DMS79 treated with DMSO at 0.1 percent for 48 hours (cell line): ENCODE data around the gene MXD3.
"Not testable (repeated sequence)": the region's sequence is repeated elsewhere in the genome, so short reads cannot be mapped to it uniquely, and the experiment has no call there.

ENCODE experiments used
- DNase-seq: peaks from one replicate; lab custom pipeline; 2025; lab: John Stamatoyannopoulos, UW

MXD3 gene

DNA sequence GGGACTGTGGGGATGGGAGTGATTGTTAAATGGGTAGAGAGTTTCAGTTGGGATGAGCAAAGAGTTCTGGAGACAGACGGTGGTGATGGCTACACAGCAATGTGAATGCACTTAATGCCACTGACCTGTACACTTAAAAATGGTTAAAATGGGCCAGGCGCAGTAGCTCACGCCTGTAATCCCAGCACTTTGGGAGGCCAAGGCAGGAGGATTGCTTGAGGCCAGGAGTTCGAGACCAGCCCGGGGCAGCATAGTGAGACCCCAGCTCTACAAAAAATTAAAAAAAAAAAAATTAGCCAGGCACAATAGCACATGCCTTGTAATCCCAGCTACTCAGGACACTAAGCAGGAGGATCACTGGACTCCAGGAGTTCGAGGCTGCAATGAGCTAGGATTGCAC lies 32.1 kb upstream of the MXD3 start:
- DNase-seq = no peak

DNA sequence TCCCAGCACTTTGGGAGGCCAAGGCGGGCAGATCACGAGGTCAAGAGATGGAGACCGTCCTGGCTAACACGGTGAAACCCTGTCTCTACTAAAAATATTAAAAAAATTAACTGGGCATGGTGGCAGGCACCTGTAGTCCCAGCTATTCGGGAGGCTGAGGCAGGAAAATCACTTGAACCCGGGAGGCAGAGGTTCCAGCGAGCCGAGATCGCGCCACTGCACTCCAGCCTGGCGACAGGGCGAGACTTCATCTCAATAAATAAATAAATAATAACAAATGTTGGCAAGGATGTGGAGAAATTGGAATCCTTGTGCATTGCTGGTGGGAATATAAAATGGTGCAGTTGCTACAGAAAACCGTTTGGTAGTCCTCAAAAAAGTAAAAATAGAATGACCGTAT lies 31.3 kb upstream of the MXD3 start:
- DNase-seq = not testable (repeated sequence)

GRCh38 chr5:177339107-177339638 lies 27.5 kb upstream of the MXD3 start:
- no peak for DNase-seq

DNA sequence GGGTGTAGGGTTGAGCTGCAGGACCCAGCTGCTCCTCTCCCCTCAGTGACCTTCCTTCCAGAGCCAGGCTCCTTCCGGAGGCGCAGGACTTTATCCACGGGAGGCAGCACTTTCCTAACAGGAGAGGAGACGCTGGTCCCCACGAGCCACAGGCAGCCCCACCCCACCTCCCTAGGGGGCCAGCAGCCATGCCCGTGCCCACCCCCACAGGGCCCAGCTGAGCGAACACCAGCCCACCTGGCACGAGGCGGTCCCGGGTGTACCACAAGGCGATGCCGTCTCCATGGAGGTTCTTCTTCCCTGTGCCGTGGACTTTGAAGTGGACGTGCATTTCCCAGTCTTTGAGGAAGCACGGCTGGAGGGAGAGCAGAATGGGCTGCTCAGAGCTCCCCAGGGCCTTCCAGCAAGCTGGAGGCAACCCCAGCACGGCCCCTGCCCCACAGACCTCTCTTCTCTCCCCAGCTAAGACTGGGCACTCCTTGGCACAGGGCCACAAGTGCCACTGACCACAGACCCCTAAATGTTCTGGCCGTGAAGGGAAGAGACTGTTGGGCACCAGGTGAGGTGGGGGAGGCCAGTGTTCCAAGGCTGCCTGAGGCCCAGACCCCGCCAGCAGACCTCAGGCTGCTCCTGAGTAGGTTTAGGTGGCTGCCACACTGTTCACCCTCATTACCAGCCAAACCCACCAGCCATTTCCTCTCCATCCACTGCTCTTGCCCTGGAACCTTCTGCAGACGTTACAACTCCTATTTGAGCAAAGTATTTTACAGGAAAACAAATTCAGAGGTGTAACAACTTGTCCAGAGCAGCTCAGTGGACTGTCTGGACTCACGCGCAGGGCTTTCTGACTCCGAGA lies 26.8 kb upstream of the MXD3 start:
- DNase-seq = no peak

DNA sequence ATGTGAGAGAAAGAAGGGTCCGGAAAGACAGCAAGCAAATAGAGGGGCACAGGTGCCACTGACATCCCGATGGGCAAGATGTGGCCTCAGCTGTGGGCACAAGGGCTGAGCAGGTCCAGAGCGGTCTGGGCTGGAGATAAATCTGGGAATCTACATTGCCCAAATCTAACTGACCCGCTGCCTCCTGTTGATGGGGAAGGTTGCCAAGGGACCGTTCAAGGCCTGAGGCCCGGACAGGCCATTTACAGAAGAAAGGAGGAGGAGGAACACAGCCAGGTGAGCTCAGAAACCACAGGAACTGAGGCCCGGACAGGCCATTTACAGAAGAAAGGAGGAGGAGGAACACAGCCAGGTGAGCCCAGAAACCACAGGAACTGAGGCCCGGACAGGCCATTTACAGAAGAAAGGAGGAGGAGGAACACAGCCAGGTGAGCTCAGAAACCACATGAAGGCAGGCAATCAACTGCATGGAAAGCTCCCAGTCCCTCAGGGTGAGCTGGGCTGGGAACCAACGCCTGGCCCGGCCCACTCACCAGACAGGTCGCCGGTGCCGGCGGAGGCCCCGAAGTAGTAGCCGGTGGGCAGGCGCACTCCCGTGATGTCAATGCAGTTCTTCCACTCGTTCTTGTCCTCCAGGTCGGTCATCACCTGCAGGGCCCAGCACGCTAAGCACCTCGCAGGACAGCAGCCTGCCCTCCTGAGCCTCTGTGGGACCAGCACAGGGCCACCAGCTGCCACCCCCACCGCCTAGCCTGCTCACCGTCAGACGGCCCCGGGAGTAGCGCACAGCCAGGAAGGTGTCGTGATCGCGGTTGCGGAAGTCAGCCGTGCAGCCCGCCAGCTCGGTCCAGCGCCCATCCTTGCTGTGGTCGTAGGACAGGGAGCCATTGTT lies 25.2 kb upstream of the MXD3 start:
- DNase-seq = no peak

DNA sequence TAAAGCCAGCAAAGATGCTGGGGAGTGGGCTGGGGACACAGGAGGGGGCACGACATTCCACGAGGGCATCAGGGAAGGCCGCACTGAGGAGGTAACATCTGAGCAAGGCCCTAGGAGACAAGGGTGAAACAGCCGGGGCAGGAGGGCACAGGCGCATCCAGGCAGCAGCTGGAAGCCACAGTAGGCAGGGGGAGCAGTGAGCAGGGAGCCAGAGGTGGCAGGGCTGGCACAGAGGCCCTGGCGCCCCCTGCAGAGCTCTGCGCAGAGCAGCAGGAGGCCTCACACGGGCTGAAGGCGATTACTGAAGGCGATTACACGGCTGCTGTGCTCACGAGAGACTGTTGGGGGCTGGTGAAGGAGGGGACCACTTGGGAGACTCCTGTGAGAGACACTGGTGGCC lies 24.4 kb upstream of the MXD3 start:
- no peak for DNase-seq

DNA sequence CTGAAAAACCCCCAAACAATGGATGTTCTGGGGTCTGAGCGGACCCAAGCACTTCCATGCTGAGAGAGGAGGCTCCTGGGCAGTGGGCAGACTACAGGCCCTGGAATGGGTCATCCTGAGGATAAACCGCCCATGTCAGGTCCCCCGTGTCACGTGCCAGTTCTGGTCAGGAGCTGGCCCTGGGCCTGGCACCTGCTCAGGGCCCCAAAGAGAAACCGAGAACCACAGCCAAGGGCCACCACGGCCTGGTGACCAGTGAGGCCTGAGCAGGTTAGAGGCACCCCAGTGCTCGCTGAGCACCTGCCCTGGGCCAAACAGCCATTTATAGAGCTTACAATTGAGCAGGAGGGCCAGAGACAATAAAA lies 24.0 kb upstream of the MXD3 start:
- no peak for DNase-seq

GRCh38 chr5:177334781-177335700 lies 23.3 kb upstream of the MXD3 start:
- no peak for DNase-seq

DNA sequence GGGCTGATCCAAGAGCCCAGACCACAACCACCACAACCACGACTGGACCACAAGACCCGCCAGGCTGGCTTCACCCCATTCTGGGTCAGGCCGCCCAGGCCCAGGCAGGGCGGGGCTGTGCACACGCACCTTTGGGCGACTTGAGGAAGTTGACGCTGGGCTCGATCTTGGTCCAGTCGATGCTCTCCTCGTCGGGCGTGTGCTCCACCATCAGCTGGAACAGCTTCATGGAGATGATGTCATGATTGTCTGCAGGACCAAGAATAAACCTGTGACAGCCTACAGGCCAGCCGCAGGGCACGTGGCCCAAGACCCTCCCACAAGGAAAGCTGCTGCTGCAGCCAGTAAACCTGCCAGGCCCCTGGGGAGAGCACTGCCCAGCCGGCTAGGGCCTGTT lies 22.5 kb upstream of the MXD3 start:
- no peak for DNase-seq

DNA sequence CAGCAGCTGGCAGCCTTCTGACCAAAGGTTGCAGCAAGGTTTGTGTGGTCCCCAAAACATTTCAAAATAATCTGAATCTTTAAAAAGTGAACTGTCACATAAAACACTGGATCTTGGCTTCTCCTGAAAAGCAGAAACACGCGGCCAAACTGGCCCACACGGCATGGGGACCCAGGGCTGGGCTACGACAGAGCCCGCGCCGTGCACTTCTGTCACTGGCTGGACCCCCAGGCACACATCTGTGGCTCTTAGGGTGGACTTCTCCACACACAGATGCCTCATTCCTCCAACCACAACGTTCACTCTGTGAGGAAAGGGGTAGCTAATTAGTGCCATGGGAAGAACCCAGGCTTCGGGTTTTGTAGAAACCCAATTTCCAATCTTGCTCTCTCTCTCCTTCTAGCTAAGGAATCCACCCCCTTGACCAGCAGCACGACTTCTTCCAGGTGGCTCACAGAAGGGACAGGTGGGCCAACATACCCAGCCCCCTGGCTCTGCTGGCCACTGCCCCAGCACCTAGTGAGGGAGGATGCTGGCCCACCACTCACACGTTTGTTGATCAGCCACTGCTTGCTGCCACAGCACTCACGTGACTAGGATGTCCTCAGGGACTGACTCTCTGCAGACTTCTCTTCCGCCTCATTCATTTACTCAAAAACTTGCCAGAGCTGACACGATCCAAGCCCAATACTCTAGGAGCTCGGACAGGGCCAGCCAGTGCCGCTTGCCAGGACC lies 21.9 kb upstream of the MXD3 start:
- no peak for DNase-seq

DNA sequence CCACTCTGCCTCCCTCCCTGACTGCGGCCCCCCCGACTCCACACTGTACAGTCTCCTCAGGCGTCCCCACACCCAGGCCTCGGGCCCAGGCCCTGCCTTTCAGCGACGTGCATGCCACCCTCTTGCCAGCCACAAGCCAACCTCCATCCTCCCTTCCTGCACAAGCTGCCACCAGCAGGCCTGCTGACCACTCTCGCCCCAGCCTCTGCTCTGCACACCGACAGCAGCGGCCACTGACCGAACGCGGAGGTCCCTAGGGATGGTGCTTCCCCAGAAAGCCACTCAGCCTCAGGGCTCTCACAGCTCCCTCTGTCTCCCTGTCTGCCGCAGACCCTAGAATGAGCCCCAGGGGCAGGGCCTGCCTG lies 21.2 kb upstream of the MXD3 start:
- no peak for DNase-seq

DNA sequence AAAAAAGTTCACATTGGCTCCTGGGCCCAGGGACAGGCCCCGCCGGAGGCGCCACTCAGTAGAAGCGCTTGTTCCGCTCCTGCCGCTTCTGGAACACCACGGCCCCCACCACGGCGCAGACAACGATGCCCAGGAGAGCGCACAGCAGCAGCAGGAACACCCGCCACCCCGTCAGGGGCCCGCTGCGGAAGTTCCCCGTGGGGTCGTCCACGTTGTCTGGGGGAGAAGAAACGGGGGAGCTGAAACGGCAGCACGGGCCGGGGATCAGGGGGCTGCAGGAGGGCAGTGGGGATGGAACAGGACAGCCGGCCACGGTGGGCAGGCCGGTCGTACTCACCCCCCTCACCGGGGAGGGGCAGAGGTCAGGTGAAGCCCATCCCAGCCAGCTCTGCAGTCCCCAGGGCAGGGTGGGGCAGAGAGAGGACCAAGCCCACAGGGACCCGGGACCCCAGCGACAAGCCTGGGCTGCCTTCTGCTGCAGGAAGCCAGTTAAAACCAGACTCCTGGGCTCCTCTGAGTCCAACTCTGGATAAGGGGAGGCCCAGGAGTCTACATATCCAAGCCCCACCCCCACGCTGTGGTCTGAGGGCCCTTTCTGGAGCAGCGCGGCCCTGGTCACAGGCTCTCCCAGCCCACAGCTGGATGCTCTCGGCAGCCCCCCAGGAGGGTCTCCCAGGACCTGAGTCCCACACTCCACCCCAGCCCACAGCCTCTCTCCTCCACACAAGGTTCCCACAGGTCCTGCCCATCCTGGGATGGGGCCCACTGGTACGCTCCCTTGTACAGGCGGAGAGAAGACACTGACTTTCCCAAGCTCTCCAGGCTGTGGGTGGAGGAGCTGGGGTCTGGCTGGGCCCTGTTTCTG lies 20.6 kb upstream of the MXD3 start:
- DNase-seq = no peak

DNA sequence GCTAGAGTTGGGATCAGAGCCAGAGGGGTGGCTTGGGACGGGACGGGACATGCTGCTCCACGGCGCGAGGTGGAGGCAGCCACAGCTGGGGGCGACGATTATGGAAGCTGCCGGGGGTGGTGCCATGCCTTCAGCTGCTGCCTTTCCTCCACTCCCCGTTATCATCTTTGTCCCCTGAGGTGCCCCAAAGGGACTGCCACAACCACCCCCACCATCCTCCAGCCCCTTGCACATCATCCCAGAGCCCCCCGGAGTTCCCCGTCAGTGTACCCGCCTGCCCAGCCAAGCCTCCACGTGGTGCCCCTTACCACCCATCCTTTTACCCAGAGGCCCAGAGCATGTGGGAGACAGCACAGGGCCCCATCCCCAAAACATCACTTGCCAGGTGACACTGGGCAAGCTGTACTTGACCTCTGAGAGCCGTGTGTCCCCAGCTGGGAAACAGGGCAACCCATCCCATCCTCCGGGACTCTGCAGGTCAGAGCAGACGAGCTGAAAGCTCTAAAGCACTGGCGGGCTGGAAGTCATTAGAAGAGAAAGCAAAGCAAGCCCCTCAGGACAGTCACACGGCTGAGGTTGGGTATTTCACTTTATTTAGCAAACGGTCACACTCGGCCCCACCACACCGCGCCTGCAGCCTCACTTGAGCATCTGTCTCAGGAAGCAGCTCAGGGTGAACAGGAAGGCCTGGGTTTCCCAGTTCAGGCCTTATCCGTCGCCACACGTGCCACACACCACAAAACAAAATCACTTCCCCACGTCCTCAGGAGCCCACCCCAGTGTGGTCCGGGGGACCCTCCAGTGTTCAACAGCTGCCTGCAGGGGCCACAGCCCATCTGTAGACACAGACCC lies 19.5 kb upstream of the MXD3 start:
- no peak for DNase-seq

DNA sequence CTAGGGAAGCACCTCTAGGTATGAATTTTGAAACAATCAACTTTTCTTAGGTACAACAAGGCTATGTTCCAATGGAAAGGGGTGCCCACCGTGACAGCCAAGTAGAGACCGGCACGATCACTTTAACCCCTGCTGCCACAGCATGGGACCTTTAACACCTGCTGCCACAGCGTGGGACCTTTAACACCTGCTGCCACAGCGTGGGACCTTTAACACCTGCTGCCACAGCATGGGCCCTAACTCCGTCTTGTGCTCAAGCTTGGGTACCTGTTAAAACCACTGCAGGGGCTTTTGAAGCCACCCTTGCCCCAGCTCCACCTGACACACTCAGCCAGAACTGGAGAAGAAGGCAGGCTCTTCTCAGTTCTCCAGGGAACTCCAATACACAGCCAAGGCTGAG lies 18.2 kb upstream of the MXD3 start:
- DNase-seq = no peak

GRCh38 chr5:177328545-177329231 lies 17.0 kb upstream of the MXD3 start:
- DNase-seq = no peak

GRCh38 chr5:177327539-177328522 lies 16.1 kb upstream of the MXD3 start:
- DNase-seq = no peak

DNA sequence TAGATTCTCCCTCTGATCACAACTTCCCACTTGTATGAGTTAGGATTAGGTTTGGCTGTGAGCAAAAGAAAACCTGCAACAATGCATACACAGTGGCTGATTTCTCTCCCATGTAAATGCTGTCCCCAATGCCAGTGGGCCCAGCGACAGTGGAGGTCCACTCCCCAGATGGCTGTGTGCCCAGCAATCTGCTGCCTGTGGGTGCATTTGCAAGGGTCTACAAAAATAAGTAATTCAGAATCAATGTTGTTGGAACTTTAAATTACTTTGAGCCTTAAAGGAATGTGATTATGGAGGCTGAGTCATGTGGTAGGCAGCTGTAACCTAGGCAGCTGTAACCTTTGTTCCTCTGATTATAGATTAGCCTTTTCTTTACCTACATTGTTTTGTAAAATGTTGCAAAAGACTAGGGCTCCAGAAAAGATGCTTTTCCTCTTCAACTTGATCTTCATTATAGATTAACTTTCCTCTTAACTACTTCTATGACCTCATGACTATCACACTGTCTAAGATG lies 14.2 kb upstream of the MXD3 start:
- DNase-seq = no peak
